Skin epidermis (tissue), 12 donors: ENCODE measurements around the gene PRAC1.

ENCODE experiments used
- H3K27ac ChIP-seq, 21 experiments: fragments of 200-600 bp; sonication (generic) in 11 of 21; one replicate each; pipeline ENCODE4 v1.5.0; 2020; ENCODE audit warnings: mild to moderate bottlenecking in 3 of 21, inconsistent platforms in 2 of 21, moderate library complexity in 2 of 21
- H3K4me3 ChIP-seq, 7 experiments: fragments of 200-600 bp; sonication (generic) in 2 of 7; one replicate each; pipeline ENCODE4 v1.5.0; 2020; ENCODE audit warnings: inconsistent platforms in 2 of 7, mild to moderate bottlenecking in 2 of 7, moderate library complexity in 1 of 7

Gene PRAC1

GRCh38 chr17:48728232-48729231 is 6.2 kb upstream of the PRAC1 start, which contains the start of gene HOXB13:
Gene HOXB13, minus strand, starts transcription at chr17:48728750. Its CDS starts 157 bp downstream, at chr17:48728593.
- Histone ChIP-seq H3K4me3 (peak within 1 kb of the TSS in 1 of 7 experiments; percentile 8), H3K27ac (peak within 1 kb of the TSS in 1 of 21 experiments; percentile 71)

DNA sequence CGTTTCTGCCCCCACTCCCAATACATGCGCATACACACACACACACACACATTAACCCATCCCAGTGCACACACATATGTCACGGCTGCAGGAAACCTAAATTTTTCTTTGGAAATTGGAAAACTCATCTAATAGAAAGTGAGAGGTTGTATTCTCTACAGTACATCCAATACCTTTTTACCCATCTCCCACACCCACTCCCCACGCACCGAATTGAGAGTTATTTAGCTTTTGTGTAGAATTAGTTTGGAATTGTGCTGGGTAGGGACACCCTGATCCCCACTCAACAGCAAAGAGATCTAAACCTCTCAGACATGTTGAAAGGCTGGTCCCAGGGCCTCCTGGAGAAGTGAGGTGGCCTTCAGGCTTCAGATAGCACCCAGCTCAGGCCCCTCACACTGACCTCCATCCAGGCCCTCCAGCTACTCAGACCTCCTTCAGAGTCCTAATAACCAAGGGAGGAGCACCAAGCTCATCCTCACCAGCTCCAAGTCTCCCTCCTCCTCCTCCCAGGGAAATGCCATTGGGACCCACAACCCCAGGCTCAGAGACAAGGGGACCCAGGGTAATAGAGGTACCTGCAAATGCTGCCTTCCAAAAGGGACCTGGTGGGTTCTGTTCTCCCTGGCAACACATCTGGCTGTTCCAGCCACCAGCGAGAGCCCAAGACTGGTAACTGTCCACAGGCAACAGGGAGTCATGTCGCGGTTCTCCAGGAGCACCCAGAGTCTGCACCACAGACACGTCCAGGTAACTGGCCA is 5.3 kb upstream of the PRAC1 start:
- Histone ChIP-seq H3K4me3 (no peak overlapping the region), H3K27ac (peak overlapping the region in 1 of 21 experiments; percentile 71)

GRCh38 chr17:48726916-48727286 is 4.6 kb upstream of the PRAC1 start:
- no peak overlapping the region for H3K27ac ChIP-seq

GRCh38 chr17:48726114-48726915 is 4.0 kb upstream of the PRAC1 start:
- no peak overlapping the region for H3K4me3 ChIP-seq
- H3K27ac ChIP-seq = no peak overlapping the region

More at GRCh38 chr17:48726916-48727286, 4.6 kb upstream of the PRAC1 start:
- no peak overlapping the region for H3K4me3 ChIP-seq

DNA sequence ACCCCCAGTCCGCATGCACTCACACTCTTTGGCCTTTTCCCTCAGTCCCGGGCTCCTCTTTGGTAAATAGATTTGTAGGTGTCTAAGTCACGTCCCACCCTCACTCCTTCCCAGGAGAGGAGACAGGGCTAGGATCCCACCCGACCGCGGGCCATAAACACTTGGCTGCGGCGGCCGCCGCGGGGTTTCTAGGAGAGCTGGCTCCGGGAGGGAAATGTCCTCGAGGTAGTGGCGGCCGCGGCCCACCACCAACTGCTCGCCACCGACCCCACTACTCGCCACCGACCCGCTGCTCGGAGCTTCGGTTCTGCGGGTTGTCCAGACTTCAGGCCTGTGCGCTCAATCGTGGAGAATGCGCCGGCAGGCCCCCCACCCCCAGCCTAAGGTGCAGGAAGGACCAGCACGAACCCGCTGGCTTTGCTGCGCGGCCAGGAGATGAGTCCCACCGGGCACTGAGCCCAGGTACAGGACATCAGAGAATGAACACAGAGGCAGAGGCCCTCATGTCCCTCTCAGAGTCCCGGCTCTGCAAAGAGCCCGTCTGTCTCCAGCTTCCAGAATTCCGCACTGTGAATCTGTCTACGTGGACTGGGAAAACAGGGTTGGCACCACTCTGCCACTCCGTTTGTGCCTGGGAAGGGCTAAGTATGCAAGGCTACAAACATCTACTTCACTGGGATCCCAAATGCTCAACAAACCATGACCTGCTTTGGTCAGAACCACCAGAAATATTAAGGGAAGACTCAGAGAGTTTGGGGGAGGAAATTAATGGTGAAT is 3.2 kb upstream of the PRAC1 start:
- Histone ChIP-seq H3K4me3 (no peak overlapping the region), H3K27ac (no peak overlapping the region)

DNA sequence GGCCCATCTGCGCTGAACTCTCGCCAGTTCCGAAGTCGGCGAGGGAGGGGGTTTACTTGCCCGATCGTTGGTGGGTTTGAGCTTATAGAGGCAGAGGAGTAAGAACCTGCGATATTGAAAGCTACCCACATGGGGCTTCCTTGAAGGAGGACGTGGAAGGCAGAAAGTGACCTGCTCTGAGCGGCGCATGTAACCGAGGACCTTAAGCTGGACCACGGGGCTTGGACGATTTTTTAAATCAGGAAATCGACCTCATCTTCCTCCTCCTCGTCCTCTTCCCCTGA is 2.6 kb upstream of the PRAC1 start:
- Histone ChIP-seq H3K27ac (no peak overlapping the region), H3K4me3 (no peak overlapping the region)

DNA sequence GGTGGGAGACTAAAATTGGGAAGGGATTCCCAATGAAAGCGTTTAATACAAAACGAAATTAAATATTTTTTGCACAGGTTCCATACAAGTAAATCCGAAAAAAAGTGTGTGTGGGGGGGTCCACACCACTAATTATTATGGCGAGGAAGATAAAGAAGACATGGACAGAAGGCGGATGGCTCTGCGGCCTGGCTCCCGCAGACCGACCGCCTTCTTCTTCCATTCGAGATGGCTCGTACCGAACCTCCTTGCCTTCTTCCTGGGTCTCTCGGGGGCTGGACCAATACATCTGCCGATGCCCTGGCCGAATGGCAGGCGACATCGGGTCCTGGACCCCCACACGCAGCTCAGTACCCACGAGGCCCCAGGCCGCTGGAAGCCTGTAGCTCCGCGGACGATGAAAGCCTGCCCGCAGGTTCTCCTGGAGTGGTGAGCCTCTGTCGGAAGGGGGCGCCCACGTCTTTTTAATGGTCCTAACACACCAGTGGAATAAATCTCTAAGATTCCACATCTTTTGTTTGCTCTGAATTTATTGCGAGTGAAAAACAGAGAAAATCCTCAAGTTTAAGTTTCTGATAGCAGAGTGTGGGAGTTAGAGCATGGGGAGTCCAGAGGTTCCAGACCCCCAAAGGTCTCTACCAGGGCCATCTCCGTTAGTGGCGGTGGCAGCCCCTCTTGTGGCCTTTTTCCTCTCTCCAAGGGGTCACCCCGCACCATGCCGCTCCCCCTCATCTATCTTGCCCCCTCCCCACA is 2.1 kb upstream of the PRAC1 start:
- H3K4me3 ChIP-seq = no peak overlapping the region

GRCh38 chr17:48723423-48724250 is 1.3 kb upstream of the PRAC1 start:
- Histone ChIP-seq H3K27ac (peak overlapping the region in 2 of 21 experiments; percentile 72 to 73), H3K4me3 (peak overlapping the region in 2 of 7 experiments; percentile 1 to 6)

More for the DNA sequence above, 2.1 kb upstream of the PRAC1 start:
- H3K27ac ChIP-seq = peak overlapping the region in 1 of 21 experiments; percentile 73

GRCh38 chr17:48722915-48723422 is 651 bp upstream of the PRAC1 start, which contains the start of gene PRAC2:
Gene PRAC2, plus strand, starts transcription at chr17:48723185. Its CDS starts 1,226 bp downstream, at chr17:48724411.
- Histone ChIP-seq H3K4me3 (peak within 1 kb of the TSS in 2 of 7 experiments; percentile 1 to 6), H3K27ac (peak within 1 kb of the TSS in 2 of 21 experiments; percentile 72 to 73)

DNA sequence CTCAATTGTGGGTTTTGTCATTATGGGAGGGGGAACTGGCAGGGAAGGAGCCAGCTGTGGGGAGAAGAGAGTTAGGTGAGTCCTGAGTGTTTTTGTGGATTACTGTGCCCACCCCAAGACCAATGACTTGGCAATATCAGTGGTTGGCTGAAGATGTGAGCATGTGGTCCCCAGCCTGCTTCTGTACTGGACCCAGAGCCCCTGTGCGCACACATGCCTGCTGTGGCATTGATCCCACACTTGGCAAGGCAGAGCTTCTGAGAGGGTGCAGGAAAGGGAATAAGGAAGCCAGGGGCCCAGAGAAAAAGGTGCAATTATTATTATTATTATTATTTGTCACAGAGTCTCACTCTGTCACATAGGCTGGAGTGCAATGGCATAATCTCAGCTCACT is 1.3 kb downstream of the PRAC1 start:
- no peak overlapping the region for H3K27ac ChIP-seq

GRCh38 chr17:48720266-48721008 is 1.9 kb downstream of the PRAC1 start:
- peak overlapping the region in 3 of 21 experiments; percentile 66 to 88 (median 85) for H3K27ac ChIP-seq

More for the DNA sequence above, 1.3 kb downstream of the PRAC1 start:
- H3K4me3 ChIP-seq = no peak overlapping the region

GRCh38 chr17:48719642-48720265 is 2.6 kb downstream of the PRAC1 start:
- no peak overlapping the region for H3K4me3 ChIP-seq
- peak overlapping the region in 5 of 21 experiments; percentile 5 to 88 (median 69) for H3K27ac ChIP-seq

More at GRCh38 chr17:48720266-48721008, 1.9 kb downstream of the PRAC1 start:
- no peak overlapping the region for H3K4me3 ChIP-seq

- H3K4me3 ChIP-seq = no peak overlapping the region
These were observed 3.3 kb downstream of the PRAC1 start for GRCh38 chr17:48718761-48719641.

GRCh38 chr17:48718227-48718760 is 4.0 kb downstream of the PRAC1 start:
- Histone ChIP-seq H3K4me3 (no peak overlapping the region), H3K27ac (peak overlapping the region in 4 of 21 experiments; percentile 16 to 88 (median 70))

More at GRCh38 chr17:48718761-48719641, 3.3 kb downstream of the PRAC1 start:
- H3K27ac ChIP-seq = peak overlapping the region in 6 of 21 experiments; percentile 5 to 88 (median 62)
